Mesangial cell (primary cell): ENCODE measurements around the gene ADGRF3. TPM values are rescaled to one million over a fixed set of nuclear protein-coding genes. Genes with fewer than 3 reads are reported as not detected.

Source experiments
- total RNA-seq: library from RNA; depleted of rRNA; stranded (reverse); fragments of >200 nt; gene quantifications from 2 replicates; pipeline ENCODE4 v1.2.3, GENCODE V29; 2015

The ADGRF3 gene, protein sequence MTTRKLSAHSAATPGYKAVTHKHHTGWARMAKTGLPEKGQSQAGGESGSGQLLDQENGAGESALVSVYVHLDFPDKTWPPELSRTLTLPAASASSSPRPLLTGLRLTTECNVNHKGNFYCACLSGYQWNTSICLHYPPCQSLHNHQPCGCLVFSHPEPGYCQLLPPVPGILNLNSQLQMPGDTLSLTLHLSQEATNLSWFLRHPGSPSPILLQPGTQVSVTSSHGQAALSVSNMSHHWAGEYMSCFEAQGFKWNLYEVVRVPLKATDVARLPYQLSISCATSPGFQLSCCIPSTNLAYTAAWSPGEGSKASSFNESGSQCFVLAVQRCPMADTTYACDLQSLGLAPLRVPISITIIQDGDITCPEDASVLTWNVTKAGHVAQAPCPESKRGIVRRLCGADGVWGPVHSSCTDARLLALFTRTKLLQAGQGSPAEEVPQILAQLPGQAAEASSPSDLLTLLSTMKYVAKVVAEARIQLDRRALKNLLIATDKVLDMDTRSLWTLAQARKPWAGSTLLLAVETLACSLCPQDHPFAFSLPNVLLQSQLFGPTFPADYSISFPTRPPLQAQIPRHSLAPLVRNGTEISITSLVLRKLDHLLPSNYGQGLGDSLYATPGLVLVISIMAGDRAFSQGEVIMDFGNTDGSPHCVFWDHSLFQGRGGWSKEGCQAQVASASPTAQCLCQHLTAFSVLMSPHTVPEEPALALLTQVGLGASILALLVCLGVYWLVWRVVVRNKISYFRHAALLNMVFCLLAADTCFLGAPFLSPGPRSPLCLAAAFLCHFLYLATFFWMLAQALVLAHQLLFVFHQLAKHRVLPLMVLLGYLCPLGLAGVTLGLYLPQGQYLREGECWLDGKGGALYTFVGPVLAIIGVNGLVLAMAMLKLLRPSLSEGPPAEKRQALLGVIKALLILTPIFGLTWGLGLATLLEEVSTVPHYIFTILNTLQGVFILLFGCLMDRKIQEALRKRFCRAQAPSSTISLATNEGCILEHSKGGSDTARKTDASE
- total RNA-seq, result 0.38 TPM in 1 of 2 replicates, not detected in the other

DNA sequence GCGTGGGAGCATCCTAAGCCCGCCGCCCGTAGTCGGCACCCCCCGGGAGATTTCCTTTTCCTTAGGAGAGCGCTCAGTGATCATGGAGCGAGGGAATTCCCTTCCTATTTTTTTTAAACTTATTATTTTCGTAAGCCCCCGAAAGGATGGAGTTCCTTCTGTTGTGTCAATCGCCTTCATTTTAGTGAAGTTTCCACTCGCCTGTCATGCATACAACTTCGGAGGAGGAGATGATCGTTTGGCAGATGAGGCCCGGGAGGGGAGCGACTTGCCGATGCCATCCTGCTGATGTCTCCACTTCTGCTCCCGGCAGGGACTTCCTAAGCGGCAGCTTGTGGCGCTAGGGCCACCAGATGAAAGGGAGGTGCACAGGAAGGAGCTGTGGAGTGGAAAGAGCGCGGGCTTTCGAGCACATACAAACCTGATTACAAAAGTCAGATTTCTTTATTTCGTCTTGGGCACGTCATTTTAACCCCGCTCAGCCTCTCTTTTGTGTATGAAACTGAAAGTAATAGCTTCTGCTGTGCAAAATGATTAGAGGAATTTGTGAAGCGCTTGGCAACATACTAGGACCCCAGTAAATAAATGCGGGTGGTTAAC is at the start of gene ADGRF3:
Gene ADGRF3, minus strand, starts transcription at position 336 of the 600 bp plus-strand sequence. CDS start 555 bp downstream, outside the sequence.

DNA sequence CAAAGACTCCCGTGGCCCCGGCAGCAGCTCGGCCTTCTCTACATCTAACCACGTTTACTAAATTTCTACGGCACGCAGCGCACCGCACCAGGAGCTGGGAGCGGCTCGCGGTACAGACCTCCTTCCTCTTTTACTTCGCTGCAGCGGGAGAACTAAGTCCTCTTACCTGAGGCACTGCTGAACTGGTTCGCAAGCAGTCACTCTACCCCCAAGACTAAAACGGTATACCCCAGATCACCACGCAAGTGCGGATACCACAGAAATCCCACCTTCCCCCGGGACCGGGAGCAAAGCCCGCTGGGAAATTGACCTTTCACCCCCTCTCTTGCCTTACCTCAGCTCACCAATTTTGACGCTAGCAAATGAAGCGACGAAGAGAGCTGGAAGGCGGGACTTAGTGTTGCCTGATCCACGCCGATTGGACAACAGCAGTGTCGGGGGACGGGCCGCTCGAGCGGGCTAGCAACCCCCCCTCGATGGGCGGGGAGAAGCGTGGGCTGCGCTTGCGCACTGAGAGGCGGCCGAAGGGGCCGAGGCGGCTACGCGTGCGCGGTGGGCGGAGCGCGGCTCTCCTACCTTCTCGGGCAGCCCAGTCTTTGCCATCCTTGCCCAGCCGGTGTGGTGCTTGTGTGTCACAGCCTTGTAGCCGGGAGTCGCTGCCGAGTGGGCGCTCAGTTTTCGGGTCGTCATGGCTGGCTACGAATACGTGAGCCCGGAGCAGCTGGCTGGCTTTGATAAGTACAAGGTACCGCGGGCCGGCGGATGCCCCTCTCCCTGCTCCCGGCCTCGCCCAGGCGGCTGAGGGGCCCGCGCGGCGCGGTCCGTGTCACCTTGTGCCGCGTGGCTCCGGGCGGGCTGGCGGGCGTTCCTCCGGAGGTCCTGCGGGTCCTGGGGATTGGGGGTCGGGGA is 790 bp downstream of the ADGRF3 start, which contains the start of gene SELENOI:
Gene SELENOI, plus strand, starts transcription at position 599 of the 909 bp plus-strand sequence. Its CDS starts 90 bp downstream, at position 689.

Other genes starting within 250 kb of the ADGRF3 start
- 2.3 and 3.0 TPM in 2 replicates for gene GAREM2, start 173.7 kb downstream of the ADGRF3 start, total RNA-seq
- 75.6 and 76.1 TPM in 2 replicates for gene HADHA, start 102.2 kb downstream of the ADGRF3 start, total RNA-seq
- 57.0 and 75.0 TPM in 2 replicates for gene HADHB, start 101.8 kb downstream of the ADGRF3 start, total RNA-seq
- 8.1 and 13.0 TPM in 2 replicates for gene SELENOI, start 646 bp downstream of the ADGRF3 start, total RNA-seq
- gene DRC1, start 55.1 kb upstream of the ADGRF3 start, total RNA-seq, result not detected in 2 replicates
- gene OTOF, start 131.3 kb upstream of the ADGRF3 start, total RNA-seq, result not detected in 2 replicates